Nephron progenitor cell (in vitro differentiated cells): Measurements from ENCODE around the gene CPM.
"Not testable (repeated sequence)": the region's sequence is repeated elsewhere in the genome, so short reads cannot be mapped to it uniquely, and the experiment has no call there.

Experiments used
- DNase-seq: peaks from one replicate; pipeline ENCODE4 v3.0.0; 2021
- H3K27ac Mint-ChIP-seq: 2 replicates; pipeline ENCODE4 v1.8.0; 2021; ENCODE audit warnings: mild to moderate bottlenecking, moderate library complexity, mixed read lengths
- H3K27me3 Mint-ChIP-seq: 2 replicates; pipeline ENCODE4 v1.8.0; 2021; ENCODE audit warnings: mild to moderate bottlenecking, low read depth, mixed read lengths; ENCODE audit not compliant: poor library complexity
- H3K36me3 Mint-ChIP-seq: 2 replicates; pipeline ENCODE4 v1.8.0; 2021; ENCODE audit warnings: low read depth, mixed read lengths
- H3K4me1 Mint-ChIP-seq: 2 replicates; pipeline ENCODE4 v1.8.0; 2021; ENCODE audit warnings: mixed read lengths
- H3K4me3 Mint-ChIP-seq: 2 replicates; pipeline ENCODE4 v1.8.0; 2021; ENCODE audit warnings: mild to moderate bottlenecking, moderate library complexity, mixed read lengths
- H3K9me3 Mint-ChIP-seq: 2 replicates; pipeline ENCODE4 v1.8.0; 2021; ENCODE audit warnings: mild to moderate bottlenecking, moderate library complexity, mixed read lengths
- TF ChIP-seq, protein P1 (sequence below): fragments of 200-600 bp; sonication (generic); IDR thresholded peaks from 2 replicates; pipeline ENCODE4 v1.5.0; 2021; ENCODE audit warnings: antibody characterized with exemption

CPM gene

DNA sequence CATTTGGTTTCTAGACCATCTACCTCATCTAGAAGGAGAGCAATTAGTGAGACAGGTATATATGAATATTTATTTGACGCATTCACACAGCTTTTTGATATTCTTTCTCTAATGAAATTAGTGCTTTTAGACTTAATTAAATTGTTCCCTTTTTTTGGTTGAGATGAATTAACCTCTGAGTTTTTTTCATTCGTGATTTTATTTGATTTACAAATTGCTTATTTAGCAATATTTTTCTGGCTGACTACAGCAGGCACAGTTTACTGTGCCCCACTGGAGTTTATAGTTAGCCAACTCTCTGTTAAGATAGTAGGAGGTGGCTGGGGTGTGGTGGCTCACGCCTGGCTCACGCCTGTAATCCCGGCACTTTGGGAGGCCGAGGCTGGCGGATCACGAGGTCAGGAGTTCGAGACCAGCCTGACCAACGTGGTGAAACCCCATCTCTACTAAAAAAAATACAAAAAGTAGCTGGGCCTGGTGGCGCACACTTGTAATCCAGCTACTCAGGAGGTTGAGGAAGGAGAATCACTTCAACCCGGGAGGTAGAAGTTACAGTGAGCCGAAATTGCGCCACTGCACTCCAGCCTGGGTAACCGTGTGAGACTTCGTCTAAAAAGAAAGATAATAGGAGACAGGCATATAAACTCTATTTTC is 108.2 kb downstream of the CPM start:
- H3K27ac Mint-ChIP-seq, result no peak overlapping the region
- DNase-seq, result no peak
- no peaks in the 10 kb centered on the region for H3K9me3 Mint-ChIP-seq

DNA sequence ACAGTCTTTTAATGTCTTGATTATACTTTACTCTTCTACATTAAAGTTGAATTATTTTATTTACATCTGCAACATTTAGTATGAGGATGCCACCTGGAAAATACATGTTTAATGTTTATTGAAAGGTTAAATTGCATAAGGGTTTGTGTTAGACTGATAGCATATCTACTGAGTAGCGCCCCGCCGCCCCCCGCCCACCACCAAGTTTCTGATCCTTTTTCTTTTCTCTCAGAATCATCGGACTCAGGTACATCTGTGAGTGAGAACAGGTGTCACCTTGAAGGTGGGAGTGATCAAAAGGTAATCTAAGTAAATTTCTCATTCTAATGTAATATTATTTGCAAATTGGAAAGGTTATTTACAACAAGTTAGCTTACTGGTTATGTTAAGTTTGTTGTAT is 108.8 kb downstream of the CPM start:
- peaks cover 67% of the 10 kb centered on the region for H3K36me3 Mint-ChIP-seq
- H3K27ac Mint-ChIP-seq, result peak overlapping the region; percentile 41
- TF ChIP-seq, protein P1, sequence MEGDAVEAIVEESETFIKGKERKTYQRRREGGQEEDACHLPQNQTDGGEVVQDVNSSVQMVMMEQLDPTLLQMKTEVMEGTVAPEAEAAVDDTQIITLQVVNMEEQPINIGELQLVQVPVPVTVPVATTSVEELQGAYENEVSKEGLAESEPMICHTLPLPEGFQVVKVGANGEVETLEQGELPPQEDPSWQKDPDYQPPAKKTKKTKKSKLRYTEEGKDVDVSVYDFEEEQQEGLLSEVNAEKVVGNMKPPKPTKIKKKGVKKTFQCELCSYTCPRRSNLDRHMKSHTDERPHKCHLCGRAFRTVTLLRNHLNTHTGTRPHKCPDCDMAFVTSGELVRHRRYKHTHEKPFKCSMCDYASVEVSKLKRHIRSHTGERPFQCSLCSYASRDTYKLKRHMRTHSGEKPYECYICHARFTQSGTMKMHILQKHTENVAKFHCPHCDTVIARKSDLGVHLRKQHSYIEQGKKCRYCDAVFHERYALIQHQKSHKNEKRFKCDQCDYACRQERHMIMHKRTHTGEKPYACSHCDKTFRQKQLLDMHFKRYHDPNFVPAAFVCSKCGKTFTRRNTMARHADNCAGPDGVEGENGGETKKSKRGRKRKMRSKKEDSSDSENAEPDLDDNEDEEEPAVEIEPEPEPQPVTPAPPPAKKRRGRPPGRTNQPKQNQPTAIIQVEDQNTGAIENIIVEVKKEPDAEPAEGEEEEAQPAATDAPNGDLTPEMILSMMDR, result no peak
- no peak for DNase-seq
- no peaks in the 10 kb centered on the region for H3K9me3 Mint-ChIP-seq
- H3K4me3 Mint-ChIP-seq, result no peak overlapping the region
- no peaks in the 10 kb centered on the region for H3K4me1 Mint-ChIP-seq
- no peaks in the 10 kb centered on the region for H3K27me3 Mint-ChIP-seq

More for the DNA sequence above, 108.2 kb downstream of the CPM start:
- TF ChIP-seq, protein P1, result no peak
- Mint-ChIP-seq H3K4me3 (no peak overlapping the region), H3K27me3 (no peaks in the 10 kb centered on the region), H3K4me1 (no peaks in the 10 kb centered on the region), H3K36me3 (peaks cover 61% of the 10 kb centered on the region)

DNA sequence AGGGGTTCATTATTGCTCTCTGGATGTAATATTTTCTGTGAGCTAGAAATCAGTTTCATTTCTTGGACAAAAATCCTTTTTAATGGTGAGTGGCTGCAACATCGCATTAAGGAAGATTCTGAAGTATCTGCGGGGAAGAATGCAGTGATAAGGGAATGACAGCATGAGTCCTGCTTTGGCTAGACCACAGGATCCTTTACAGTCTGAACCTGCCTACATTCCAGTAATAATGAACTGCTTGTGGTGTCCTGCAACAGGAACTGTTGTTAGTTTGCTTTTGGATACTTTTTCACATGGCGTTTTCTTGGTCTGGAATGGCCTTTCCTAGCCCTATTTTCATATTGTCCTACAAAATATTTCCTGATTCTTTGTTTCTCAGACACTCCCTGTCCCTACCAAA is 109.3 kb downstream of the CPM start:
- no peak overlapping the region for H3K4me3 Mint-ChIP-seq
- no peaks in the 10 kb centered on the region for H3K9me3 Mint-ChIP-seq
- H3K27me3 Mint-ChIP-seq, result no peaks in the 10 kb centered on the region
- H3K27ac Mint-ChIP-seq, result peak overlapping the region; percentile 41
- TF ChIP-seq, protein P1, result no peak
- no peaks in the 10 kb centered on the region for H3K4me1 Mint-ChIP-seq
- peaks cover 71% of the 10 kb centered on the region for H3K36me3 Mint-ChIP-seq
- DNase-seq, result no peak

DNA sequence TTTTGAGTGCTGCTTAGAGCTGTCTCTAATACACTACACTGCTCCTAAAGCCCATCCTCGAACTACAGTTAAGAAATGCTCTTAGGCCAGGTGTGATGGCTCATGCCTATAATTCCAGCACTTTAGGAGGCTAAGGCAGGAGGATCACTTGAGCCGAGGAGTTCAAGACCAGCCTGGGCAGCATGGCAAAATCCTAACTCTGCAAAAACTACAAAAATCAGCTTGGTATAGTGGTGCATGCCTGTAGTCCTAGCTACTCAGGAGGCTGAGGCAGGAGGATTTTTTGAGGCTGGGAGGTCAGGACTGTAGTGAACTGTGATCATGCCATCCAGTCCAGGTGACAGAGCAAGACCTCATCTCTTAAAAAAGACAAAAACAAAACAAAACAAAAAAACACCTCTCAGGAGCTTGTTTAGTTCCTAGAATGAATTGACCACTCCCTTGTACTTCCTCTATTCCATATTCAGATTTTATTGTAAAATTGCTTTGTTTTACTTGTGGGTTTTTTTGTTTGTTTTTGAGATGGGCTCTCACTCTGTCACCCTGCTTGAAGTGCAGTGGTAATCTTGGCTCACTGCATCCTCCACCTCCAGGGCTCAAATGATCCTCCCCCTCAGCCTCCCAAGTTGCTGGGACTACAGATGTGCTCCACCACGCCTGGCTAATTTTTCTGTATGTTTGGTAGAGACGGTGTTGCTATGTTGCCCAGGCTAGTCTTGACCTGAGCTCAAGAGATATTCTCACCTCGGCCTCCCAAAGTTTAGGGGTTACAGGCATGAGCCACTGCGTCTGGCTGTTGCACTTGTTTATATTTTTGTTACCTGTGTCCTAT is 111.4 kb downstream of the CPM start:
- no peak for DNase-seq
- H3K27ac Mint-ChIP-seq, result no peak overlapping the region
- no peak overlapping the region for H3K4me3 Mint-ChIP-seq
- H3K27me3 Mint-ChIP-seq, result no peaks in the 10 kb centered on the region
- no peaks in the 10 kb centered on the region for H3K9me3 Mint-ChIP-seq
- no peaks in the 10 kb centered on the region for H3K4me1 Mint-ChIP-seq
- H3K36me3 Mint-ChIP-seq, result peaks cover 74% of the 10 kb centered on the region
- TF ChIP-seq, protein P1, result no peak

DNA sequence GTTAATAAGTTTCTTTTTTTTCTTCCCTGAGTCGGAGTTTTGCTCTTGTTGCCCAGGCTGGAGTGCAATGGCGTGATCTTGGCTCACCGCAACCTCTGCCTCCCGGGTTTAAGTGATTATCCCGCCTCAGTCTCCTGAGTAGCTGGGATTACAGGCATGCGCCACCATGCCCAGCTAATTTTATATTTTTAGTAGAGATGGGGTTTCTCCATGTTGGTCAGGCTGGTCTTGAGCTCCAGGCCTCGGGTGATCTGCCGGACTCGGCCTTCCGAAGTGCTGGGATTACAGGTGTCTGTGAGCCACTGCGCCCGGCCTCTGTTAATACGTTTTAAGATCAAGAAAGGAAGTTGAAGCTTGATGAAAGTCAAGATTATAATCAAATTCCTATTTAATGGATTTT is 113.5 kb downstream of the CPM start:
- not testable (repeated sequence) for H3K27ac Mint-ChIP-seq, H3K27me3 Mint-ChIP-seq, H3K4me3 Mint-ChIP-seq, H3K9me3 Mint-ChIP-seq, DNase-seq
- H3K4me1 Mint-ChIP-seq, result peaks cover 13% of the 10 kb centered on the region
- H3K36me3 Mint-ChIP-seq, result peaks cover 69% of the 10 kb centered on the region

DNA sequence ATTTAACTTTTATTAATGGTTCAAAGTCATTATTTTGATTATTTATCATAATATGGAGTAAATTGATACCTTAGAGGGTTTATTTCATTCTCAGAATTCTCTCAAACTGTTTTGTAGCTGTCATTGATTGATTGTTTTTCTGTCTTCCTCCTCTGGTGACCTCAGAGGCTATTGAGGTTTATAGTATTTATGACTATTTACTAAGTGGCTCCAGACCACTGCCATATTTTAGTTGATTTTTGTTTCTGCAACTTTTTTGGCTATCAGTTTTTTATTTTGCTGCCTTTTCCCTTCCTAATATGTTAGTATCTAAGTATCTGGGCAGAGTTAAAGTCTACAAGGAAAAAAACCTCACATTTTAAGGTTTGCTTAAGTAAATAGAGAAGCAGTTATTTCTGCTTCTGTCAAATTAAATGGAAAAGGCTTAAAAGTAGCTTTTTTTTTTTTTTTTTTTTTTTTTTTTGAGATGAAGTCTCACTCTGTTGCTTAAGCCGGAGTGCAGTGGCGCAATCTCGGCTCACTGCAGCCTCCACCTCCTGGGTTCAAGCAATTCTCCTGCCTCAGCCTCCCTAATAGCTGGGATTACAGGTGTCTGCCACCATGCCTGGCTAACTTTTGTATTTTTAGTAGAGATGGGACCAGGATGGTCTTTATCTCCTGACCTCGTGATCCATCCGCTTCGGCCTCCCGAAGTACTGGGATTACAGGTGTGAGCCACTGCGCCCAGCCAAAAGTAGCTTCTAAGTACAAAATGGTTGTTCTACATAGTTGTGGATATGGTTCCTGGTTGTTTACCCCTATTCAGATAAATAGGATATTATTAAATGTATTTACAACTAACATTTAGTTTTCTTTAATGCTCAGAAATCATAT is 116.8 kb downstream of the CPM start:
- H3K9me3 Mint-ChIP-seq, result no peaks in the 10 kb centered on the region
- TF ChIP-seq, protein P1, result no peak
- peaks cover 66% of the 10 kb centered on the region for H3K36me3 Mint-ChIP-seq
- no peaks in the 10 kb centered on the region for H3K27me3 Mint-ChIP-seq
- DNase-seq, result no peak
- H3K4me1 Mint-ChIP-seq, result peaks cover 25% of the 10 kb centered on the region
- H3K4me3 Mint-ChIP-seq, result no peak overlapping the region
- peak overlapping the region; percentile 80 for H3K27ac Mint-ChIP-seq
